IgD-negative memory B cell (primary cell): ENCODE results near the gene MARCKS. TPM values are rescaled to one million over a fixed set of nuclear protein-coding genes. Genes with fewer than 3 reads are reported as not detected.
A peak's percentile ranks its signal among the peaks of the same experiment; 100 is the strongest.

Experiments used
- H3K27ac Mint-ChIP-seq, 3 donors: one replicate each; pipeline ENCODE4 v1.8.0; 2020 to 2022; ENCODE audit warnings: mild to moderate bottlenecking in 3 of 3, mixed read lengths in 3 of 3, moderate library complexity in 1 of 3
- H3K27me3 Mint-ChIP-seq: one replicate; pipeline ENCODE4 v1.8.0; 2021; ENCODE audit warnings: mixed read lengths
- H3K36me3 Mint-ChIP-seq: one replicate; pipeline ENCODE4 v1.8.0; 2020; ENCODE audit warnings: mild to moderate bottlenecking, mixed read lengths
- H3K4me1 Mint-ChIP-seq, 3 donors: one replicate each; pipeline ENCODE4 v1.8.0; 2020 to 2022; ENCODE audit warnings: mixed read lengths in 3 of 3, mild to moderate bottlenecking in 1 of 3
- H3K4me3 Mint-ChIP-seq, 4 donors: one replicate each; pipeline ENCODE4 v1.8.0; 2020 to 2022; ENCODE audit warnings: mild to moderate bottlenecking in 4 of 4, mixed read lengths in 4 of 4, moderate library complexity in 3 of 4
- H3K9me3 Mint-ChIP-seq, 3 donors: one replicate each; pipeline ENCODE4 v1.8.0; 2020 to 2021; ENCODE audit warnings: mixed read lengths in 3 of 3, mild to moderate bottlenecking in 1 of 3
- polyA plus RNA-seq: library from polyadenylated mRNA; unstranded; fragments of 300-500 nt; fragmentation: Illumina TruSeq; gene quantifications from one replicate; pipeline ENCODE4 v1.2.3, GENCODE V29; 2021

MARCKS gene
- polyA plus RNA-seq, 1 donor from 2014 or later: 17.7 TPM

DNA sequence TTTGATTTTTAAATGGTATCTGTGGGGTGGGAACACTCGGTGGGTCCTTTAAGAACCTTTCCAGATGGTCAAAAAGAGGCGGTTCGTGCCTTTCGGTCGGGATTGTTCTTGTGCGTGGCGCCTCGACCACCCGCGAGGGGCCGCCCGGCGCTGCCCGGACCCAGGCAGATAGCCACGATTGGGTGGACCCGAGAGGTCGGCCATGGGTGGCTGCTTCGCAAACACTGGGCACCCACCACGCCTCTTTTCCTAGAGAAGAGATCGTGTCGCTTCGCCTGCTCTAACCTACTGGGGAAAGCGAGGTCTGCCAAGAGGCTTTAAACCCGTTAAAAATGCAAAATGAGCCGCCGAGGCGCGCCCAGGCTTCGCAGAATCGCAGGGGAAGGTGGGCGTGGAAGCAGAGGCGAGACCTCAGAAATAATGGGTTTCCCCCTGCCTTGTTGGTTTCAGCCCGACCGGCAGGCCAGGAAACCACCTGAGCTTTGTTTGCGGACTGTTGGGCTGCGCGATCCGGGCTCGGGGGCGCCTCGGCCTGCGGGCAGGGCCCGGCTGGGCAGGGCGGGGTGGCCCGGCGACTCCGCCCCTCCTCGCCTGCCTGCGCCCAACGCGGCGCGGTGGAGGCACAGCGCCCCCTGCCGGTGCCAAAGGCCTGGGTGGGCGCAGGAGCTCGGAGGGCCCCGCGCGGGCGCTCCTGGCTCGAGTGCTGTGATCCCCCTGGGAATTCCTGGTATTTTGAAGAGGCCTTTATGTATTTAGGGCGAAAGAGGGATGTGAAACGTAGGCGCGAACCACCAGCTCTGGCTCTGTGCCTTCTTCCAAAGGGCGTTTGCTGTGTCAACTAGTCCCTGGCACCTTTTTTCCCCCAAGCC, 1.6 kb downstream of the MARCKS start:
- peaks cover 19 to 29% (median 28%) of the 10 kb centered on the region in 3 donors for H3K4me1 Mint-ChIP-seq
- peaks cover 1% of the 10 kb centered on the region for H3K27me3 Mint-ChIP-seq
- H3K4me3 Mint-ChIP-seq: peak overlapping the region in 2 of 4 donors; percentile 80 to 90
- peaks cover 3% of the 10 kb centered on the region for H3K36me3 Mint-ChIP-seq
- H3K27ac Mint-ChIP-seq: peak overlapping the region in 1 of 3 donors; percentile 73
- H3K9me3 Mint-ChIP-seq: no peaks in the 10 kb centered on the region

DNA sequence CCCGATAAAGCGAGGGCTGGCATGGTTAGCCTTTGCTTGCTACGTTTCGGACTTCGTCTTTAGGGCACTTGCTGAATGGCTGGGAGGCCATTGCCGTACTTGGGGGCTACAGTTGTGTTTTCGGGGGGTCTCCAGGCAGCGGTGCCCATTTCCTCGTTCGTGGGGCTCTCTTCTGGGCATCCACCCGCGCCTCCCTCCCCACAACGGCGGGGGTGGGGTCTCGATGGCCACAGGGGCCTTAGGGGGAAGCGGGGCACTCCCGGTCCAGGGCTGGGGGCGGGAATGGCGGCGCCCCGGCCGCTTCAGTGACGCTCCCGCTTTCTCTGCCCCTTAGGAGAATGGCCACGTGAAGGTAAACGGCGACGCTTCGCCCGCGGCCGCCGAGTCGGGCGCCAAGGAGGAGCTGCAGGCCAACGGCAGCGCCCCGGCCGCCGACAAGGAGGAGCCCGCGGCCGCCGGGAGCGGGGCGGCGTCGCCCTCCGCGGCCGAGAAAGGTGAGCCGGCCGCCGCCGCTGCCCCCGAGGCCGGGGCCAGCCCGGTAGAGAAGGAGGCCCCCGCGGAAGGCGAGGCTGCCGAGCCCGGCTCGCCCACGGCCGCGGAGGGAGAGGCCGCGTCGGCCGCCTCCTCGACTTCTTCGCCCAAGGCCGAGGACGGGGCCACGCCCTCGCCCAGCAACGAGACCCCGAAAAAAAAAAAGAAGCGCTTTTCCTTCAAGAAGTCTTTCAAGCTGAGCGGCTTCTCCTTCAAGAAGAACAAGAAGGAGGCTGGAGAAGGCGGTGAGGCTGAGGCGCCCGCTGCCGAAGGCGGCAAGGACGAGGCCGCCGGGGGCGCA, 2.4 kb downstream of the MARCKS start:
- Mint-ChIP-seq H3K4me1 (peaks cover 18 to 26% (median 25%) of the 10 kb centered on the region in 3 donors), H3K4me3 (peak overlapping the region in 2 of 4 donors; percentile 80 to 90), H3K27me3 (peaks cover 1% of the 10 kb centered on the region), H3K9me3 (no peaks in the 10 kb centered on the region), H3K36me3 (peaks cover 3% of the 10 kb centered on the region), H3K27ac (peak overlapping the region in 1 of 3 donors; percentile 73)

DNA sequence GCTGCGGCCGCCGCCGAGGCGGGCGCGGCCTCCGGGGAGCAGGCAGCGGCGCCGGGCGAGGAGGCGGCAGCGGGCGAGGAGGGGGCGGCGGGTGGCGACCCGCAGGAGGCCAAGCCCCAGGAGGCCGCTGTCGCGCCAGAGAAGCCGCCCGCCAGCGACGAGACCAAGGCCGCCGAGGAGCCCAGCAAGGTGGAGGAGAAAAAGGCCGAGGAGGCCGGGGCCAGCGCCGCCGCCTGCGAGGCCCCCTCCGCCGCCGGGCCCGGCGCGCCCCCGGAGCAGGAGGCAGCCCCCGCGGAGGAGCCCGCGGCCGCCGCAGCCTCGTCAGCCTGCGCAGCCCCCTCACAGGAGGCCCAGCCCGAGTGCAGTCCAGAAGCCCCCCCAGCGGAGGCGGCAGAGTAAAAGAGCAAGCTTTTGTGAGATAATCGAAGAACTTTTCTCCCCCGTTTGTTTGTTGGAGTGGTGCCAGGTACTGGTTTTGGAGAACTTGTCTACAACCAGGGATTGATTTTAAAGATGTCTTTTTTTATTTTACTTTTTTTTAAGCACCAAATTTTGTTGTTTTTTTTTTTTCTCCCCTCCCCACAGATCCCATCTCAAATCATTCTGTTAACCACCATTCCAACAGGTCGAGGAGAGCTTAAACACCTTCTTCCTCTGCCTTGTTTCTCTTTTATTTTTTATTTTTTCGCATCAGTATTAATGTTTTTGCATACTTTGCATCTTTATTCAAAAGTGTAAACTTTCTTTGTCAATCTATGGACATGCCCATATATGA, 3.2 kb downstream of the MARCKS start:
- H3K4me3 Mint-ChIP-seq: peak overlapping the region; percentile 30 to 88 (median 56)
- H3K27ac Mint-ChIP-seq: peak overlapping the region; percentile 67 to 92 (median 81)
- H3K36me3 Mint-ChIP-seq: peaks cover 3% of the 10 kb centered on the region
- H3K27me3 Mint-ChIP-seq: peaks cover 1% of the 10 kb centered on the region
- peaks cover 18 to 23% (median 21%) of the 10 kb centered on the region in 3 donors for H3K4me1 Mint-ChIP-seq
- no peaks in the 10 kb centered on the region for H3K9me3 Mint-ChIP-seq

DNA sequence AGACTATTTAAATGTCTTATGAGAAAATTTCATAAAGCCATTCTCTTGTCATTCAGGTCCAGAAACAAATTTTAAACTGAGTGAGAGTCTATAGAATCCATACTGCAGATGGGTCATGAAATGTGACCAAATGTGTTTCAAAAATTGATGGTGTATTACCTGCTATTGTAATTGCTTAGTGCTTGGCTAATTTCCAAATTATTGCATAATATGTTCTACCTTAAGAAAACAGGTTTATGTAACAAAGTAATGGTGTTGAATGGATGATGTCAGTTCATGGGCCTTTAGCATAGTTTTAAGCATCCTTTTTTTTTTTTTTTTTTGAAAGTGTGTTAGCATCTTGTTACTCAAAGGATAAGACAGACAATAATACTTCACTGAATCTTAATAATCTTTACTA, 5.0 kb downstream of the MARCKS start:
- Mint-ChIP-seq H3K9me3 (no peaks in the 10 kb centered on the region), H3K4me3 (peak overlapping the region in 2 of 4 donors; percentile 30 to 73), H3K4me1 (peaks cover 16 to 22% (median 17%) of the 10 kb centered on the region in 3 donors), H3K36me3 (peaks cover 3% of the 10 kb centered on the region), H3K27me3 (peaks cover 1% of the 10 kb centered on the region), H3K27ac (peak overlapping the region; percentile 10 to 92 (median 13))

DNA sequence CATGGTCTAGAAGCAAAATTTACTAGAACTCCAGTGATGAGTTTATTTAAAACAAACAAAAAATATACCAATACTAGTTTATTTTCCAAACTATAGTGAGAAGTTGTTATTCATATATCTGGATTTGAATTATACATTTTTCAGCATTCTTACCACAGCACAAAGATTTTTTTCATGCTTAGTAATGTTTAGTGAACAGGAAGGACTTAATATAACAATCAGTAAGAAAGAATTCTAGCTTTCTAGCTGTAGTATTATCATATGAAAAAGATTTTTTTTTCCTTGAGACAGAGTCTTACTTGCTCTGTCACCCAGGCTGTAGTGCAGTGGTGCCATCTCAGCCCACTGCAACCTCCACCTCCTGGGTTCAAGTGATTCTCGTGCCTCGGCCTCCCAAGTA, 13.8 kb downstream of the MARCKS start:
- Mint-ChIP-seq H3K27ac (no peak overlapping the region), H3K9me3 (no peaks in the 10 kb centered on the region), H3K27me3 (no peaks in the 10 kb centered on the region)

DNA sequence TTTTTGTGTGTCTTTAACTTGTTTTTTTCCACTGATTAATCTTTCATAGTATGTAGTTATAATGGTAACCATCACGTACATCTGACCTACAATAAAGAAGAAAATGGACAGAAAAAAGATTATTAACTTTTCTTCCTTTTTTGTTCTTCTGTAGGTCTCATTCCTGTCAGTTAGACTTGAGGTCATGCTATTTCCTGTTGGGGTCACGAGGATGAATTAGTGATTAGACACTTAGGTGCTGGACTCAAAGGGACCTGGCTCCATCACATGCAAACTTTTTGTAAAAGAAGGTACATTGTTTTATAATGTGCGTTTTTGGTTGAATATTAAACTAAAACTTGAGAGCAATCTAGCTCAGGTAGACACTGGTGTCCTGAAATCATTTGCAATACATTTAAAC, 14.8 kb downstream of the MARCKS start:
- peaks cover 1% of the 10 kb centered on the region for H3K36me3 Mint-ChIP-seq
- peak overlapping the region in 1 of 3 donors; percentile 35 for H3K27ac Mint-ChIP-seq
- no peak overlapping the region for H3K4me3 Mint-ChIP-seq
- H3K27me3 Mint-ChIP-seq: no peaks in the 10 kb centered on the region
- H3K4me1 Mint-ChIP-seq: peaks cover 6 to 16% (median 12%) of the 10 kb centered on the region in 3 donors
- no peaks in the 10 kb centered on the region for H3K9me3 Mint-ChIP-seq

More for the DNA sequence above, 13.8 kb downstream of the MARCKS start:
- Mint-ChIP-seq H3K36me3 (peaks cover 1% of the 10 kb centered on the region), H3K4me3 (no peak overlapping the region), H3K4me1 (peaks cover 6 to 18% (median 12%) of the 10 kb centered on the region in 3 donors)

DNA sequence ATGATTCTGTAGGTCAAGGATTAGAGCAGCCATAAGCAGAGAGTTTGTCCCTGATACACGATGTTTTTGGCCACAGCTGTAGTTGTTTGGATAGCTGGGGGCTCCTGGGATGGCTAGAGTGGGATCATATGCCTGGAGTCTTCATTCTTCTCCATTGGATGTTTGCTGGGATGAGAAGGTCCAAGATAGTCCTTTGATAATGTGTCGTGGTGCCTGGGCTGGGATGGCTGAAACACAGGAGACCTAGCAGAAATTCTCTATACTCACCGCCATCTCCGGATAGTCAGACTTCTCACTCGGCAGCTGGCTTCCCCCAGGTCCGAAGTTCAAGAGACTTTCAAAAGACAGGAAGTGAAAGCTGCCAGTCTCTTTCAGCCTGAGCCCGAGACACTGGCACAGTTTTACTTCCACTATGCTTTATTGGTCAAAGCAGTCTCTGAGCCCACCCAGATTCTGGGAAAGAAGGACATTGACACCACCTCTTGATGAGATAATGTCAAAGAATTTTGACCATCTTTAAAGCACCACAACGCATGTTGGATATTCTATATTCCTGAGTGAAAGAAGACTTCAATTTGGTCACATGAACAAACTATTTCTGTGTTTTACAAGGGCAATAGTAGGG, 16.0 kb downstream of the MARCKS start:
- peak overlapping the region; percentile 77 to 95 (median 92) for H3K27ac Mint-ChIP-seq
- peak overlapping the region; percentile 70 to 92 (median 88) for H3K4me3 Mint-ChIP-seq
- H3K27me3 Mint-ChIP-seq: no peaks in the 10 kb centered on the region
- H3K4me1 Mint-ChIP-seq: peaks cover 6 to 13% (median 12%) of the 10 kb centered on the region in 3 donors
- H3K9me3 Mint-ChIP-seq: no peaks in the 10 kb centered on the region
- peaks cover 1% of the 10 kb centered on the region for H3K36me3 Mint-ChIP-seq

DNA sequence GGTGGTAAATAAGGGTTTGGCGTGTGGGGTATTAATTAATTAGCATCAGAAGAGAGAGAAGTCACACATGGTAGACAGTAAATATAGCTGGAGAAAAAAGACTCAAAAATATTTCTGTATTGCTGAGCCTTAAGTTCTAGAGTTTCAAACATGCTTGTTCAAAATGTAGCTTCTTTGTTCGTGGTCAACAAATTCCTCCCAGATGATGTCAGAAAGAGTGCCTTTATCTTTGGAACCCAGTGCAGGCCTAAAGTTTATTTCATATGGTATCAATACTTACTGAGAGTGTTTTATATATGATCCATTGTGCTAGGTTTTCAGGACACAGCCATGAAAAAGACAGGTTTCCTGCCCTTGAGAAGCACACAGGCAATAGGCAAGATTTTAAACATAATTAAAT, 18.3 kb downstream of the MARCKS start:
- peaks cover 1% of the 10 kb centered on the region for H3K36me3 Mint-ChIP-seq
- peaks cover 10 to 15% (median 12%) of the 10 kb centered on the region in 3 donors for H3K4me1 Mint-ChIP-seq
- no peaks in the 10 kb centered on the region for H3K27me3 Mint-ChIP-seq
- no peak overlapping the region for H3K27ac Mint-ChIP-seq
- H3K4me3 Mint-ChIP-seq: no peak overlapping the region
- no peaks in the 10 kb centered on the region for H3K9me3 Mint-ChIP-seq

DNA sequence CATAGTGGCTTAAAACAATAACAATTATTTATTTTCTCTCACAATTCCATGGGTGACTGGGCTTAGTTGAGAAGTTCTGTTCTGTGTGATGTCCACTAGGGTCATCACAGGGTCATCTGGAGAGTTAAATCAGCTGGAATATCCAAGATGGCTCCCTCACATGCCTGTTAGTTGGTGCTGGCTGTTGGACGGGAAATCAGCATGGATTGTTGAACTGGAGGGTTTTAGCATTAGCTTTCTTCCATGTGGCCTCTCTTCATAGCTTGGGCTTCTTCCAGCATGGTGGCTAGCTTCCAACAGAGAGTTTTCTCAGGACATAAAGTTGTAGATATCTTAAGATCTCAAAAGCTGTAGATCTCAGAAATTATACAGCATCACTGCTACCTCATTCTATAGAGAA, 19.6 kb downstream of the MARCKS start:
- Mint-ChIP-seq H3K9me3 (no peaks in the 10 kb centered on the region), H3K4me1 (peaks cover 10 to 14% (median 12%) of the 10 kb centered on the region in 3 donors), H3K4me3 (no peak overlapping the region), H3K27ac (no peak overlapping the region), H3K36me3 (peaks cover 1% of the 10 kb centered on the region), H3K27me3 (no peaks in the 10 kb centered on the region)

DNA sequence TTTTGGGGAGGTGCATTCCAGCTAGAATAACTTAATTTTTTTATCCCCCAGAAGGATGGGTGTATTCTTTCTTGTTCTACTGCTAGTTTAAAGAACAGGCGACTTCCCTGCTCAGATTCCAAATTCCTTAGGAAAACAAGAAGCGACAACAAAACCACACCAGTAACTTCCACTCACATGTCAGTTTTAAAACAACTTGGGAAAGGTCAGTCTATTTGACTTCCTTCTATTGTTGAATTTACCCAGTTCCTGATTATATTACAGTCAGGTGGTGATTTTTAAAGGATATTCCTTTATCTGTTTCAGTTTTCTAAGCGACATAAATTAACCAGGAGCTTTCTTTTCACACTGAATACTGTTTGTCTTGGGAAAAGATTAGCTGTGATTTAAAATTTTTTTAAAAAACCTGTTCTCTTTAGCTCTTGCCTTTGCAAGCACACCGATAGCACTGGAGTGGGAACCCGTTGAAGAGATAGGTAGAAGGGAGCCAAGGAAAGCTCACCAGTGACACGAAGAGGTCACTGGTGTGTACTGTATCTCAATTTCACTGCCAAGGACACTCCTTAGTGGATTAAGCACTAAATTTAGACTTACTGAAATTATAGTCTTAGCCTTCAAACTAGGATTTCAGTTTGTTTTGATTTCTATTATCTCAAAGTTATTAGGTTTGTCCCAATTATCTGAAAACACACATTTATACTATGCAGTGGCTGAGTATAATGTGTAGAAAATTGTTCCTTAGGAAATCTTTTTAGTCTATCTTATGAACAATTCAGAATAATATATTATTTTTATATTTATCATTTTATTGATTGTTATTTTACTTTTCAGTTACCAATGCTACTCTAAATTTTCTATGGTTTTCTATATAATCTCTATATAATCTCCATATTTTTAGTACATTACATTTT, 22.3 kb downstream of the MARCKS start:
- Mint-ChIP-seq H3K36me3 (peaks cover 1% of the 10 kb centered on the region), H3K9me3 (no peaks in the 10 kb centered on the region), H3K27me3 (no peaks in the 10 kb centered on the region)

DNA sequence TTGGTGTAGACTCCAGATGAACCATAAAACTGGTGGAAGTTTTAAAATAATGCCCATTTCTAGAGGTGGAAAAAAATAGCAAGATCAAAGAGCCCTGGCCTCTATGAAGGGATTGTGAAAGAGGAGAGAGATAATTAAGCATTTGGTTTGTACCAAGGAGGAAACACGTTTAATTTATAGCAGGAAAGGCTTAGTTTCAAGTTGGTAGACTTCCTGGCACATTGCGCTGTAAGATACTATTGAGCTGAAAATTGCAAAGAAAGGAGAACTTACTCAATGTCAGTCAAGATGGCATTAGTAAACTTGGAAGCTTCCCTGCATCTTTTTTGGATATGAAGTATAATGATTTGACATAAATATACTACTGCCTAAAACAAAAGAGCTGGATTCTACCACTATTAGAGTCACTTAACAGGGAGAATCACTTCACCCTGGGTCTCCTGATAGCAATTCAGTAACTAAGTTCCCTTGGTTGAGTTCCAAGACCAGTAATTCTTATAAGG, 24.4 kb downstream of the MARCKS start:
- H3K36me3 Mint-ChIP-seq: no peaks in the 10 kb centered on the region
- H3K9me3 Mint-ChIP-seq: no peaks in the 10 kb centered on the region
- H3K27ac Mint-ChIP-seq: no peak overlapping the region
- peaks cover 0 to 3% (median 2%) of the 10 kb centered on the region in 3 donors for H3K4me1 Mint-ChIP-seq
- H3K27me3 Mint-ChIP-seq: no peaks in the 10 kb centered on the region
- no peak overlapping the region for H3K4me3 Mint-ChIP-seq

More for the DNA sequence above, 22.3 kb downstream of the MARCKS start:
- Mint-ChIP-seq H3K4me3 (peak overlapping the region in 1 of 4 donors; percentile 24), H3K4me1 (peaks cover 2 to 3% (median 3%) of the 10 kb centered on the region in 3 donors), H3K27ac (no peak overlapping the region)

DNA sequence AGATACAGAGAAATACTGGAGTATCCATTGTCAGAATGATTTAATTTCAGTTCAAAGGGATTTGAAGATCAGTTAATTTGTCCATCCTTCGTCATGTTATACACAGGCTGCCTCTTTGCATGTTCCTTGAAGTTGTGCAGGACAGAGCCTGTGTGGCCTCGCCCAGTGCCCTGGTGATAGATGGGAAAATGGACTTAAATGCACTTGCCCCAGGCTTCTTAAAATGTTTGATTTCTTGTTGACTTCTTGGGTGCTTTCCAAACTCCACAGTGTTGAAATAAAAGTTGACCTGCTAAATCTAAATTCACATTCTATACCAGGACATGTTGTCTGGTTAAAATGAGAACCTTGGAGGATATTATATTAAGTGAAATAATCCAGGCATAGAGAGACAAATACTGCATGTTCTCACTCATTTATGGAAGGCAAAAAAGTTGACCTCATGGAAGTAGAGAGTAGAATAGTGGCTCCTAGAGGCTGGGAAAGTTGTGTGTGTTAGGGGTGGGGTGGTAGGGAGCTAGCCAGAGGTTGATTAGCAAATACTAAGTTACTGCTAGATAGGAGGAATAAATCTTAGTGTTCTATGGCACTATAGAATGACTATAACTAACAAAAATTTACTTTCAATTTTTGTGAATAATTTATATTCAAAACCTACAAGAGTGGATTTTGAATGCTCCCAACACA, 25.3 kb downstream of the MARCKS start:
- H3K27ac Mint-ChIP-seq: no peak overlapping the region
- H3K4me3 Mint-ChIP-seq: no peak overlapping the region
- H3K4me1 Mint-ChIP-seq: peaks cover 0 to 3% (median 2%) of the 10 kb centered on the region in 3 donors
- H3K36me3 Mint-ChIP-seq: no peaks in the 10 kb centered on the region
- no peaks in the 10 kb centered on the region for H3K9me3 Mint-ChIP-seq
- H3K27me3 Mint-ChIP-seq: no peaks in the 10 kb centered on the region

DNA sequence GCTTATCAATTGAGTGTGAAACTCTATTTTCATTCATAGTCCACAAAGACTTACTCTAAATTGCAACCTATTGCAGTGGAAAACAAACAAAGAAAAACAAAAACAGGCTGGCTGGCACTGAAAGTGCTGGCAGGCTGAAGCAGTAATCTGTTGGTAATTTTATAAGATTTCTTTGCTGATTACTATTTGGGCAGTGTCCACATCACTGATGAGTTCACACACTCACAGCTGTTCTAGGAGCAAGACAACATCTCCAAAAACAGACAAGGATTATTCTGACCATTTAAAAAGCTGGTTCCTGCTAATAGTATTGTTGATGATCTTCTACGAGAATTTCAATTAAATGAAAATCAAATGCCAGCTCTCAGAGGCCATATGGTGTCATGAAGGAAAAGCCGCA, 26.9 kb downstream of the MARCKS start:
- Mint-ChIP-seq H3K36me3 (no peaks in the 10 kb centered on the region), H3K4me1 (peaks cover 0 to 3% (median 2%) of the 10 kb centered on the region in 3 donors), H3K27me3 (no peaks in the 10 kb centered on the region), H3K9me3 (no peaks in the 10 kb centered on the region), H3K4me3 (no peak overlapping the region), H3K27ac (no peak overlapping the region)
